ENCODE data around the gene P3R3URF.

The P3R3URF gene

GRCh38 chr1:46171871-46172270, 4.4 kb downstream of the P3R3URF start:
- no peak for DNase-seq

- DNase-seq: no peak
Measured at GRCh38 chr1:46171351-46171750, 4.9 kb downstream of the P3R3URF start.

- no peak for DNase-seq
Measured at GRCh38 chr1:46169811-46170454, 6.4 kb downstream of the P3R3URF start.

- no peak for DNase-seq
Measured at GRCh38 chr1:46168477-46168876, 7.8 kb downstream of the P3R3URF start.

GRCh38 chr1:46166521-46167462, 9.5 kb downstream of the P3R3URF start:
- peak; percentile 21 to 31 for DNase-seq

- DNase-seq: no peak
Measured at GRCh38 chr1:46160212-46160611, 16.1 kb downstream of the P3R3URF start.

GRCh38 chr1:46159516-46159915, 16.8 kb downstream of the P3R3URF start:
- DNase-seq: no peak

- no peak for DNase-seq
Measured at GRCh38 chr1:46158312-46159281, 17.7 kb downstream of the P3R3URF start.

- no peak for DNase-seq
Measured at GRCh38 chr1:46157916-46158311, 18.4 kb downstream of the P3R3URF start.

GRCh38 chr1:46153732-46154131, 22.6 kb downstream of the P3R3URF start:
- no peak for DNase-seq

- DNase-seq: no peak
Measured at GRCh38 chr1:46153228-46153627, 23.1 kb downstream of the P3R3URF start.

GRCh38 chr1:46152016-46152415, 24.3 kb downstream of the P3R3URF start:
- no peak for DNase-seq

GRCh38 chr1:46150085-46150484, 26.2 kb downstream of the P3R3URF start:
- no peak for DNase-seq

GRCh38 chr1:46148318-46148717, 28.0 kb downstream of the P3R3URF start:
- no peak for DNase-seq

- DNase-seq: no peak
Measured at GRCh38 chr1:46137916-46138315, 38.4 kb downstream of the P3R3URF start.

GRCh38 chr1:46136711-46137110, 39.6 kb downstream of the P3R3URF start:
- DNase-seq: no peak

- no peak for DNase-seq
Measured at GRCh38 chr1:46134660-46135331, 41.5 kb downstream of the P3R3URF start.

GRCh38 chr1:46133781-46134350, 42.4 kb downstream of the P3R3URF start:
- no peak for DNase-seq

GRCh38 chr1:46133181-46133658, 43.1 kb downstream of the P3R3URF start:
- DNase-seq: no peak

GRCh38 chr1:46132529-46133180, 43.6 kb downstream of the P3R3URF start, which contains the start of gene PIK3R3:
PIK3R3 (minus strand) TSS chr1:46132629; CDS start chr1:46131952, 677 bp downstream.
- peak; percentile 81 to 85 for DNase-seq
